ENCODE results near the gene TBCEL. TPM values are rescaled to one million over a fixed set of nuclear protein-coding genes. Genes with fewer than 3 reads are reported as not detected.

Gene TBCEL
- total RNA-seq, 1 experiment from 2014 or later: 23.6 TPM

- no peaks in the 10 kb centered on the region for H3K9me3 ChIP-seq
- H3K9me3 Mint-ChIP-seq (ENCODE audit: unreplicated experiment): no peaks in the 10 kb centered on the region
- H3K36me3 ChIP-seq (ENCODE audit: control insufficient read depth, insufficient read depth, low read length): no peaks in the 10 kb centered on the region
- ChIA-PET CTCF (interaction anchor here (0.6 to 1.0 kb wide), 6 partner anchors 10 to 250 kb away, joined by 3 to 7 read pairs (median 4); no protein-coding TSS in a partner anchor), POLR2A (interaction anchor here (0.6 kb wide), 1 partner anchor 38 kb away, joined by 3 read pairs; no protein-coding TSS in a partner anchor)
- BruUV-seq (replicated peaks): no TSS peak
- H3K27ac Mint-ChIP-seq (ENCODE audit: unreplicated experiment): no peak overlapping the region
- peaks cover 34% of the 10 kb centered on the region for H3K27me3 Mint-ChIP-seq (ENCODE audit: insufficient read depth, unreplicated experiment)
- peak overlapping the region; percentile 38 for H3K4me3 ChIP-seq (ENCODE audit: low read depth, low read length)
- peak overlapping the region; percentile 73 for H3K4me3 Mint-ChIP-seq (ENCODE audit: unreplicated experiment)
- no peaks in the 10 kb centered on the region; the same call in 1 of the 2 replicates for H3K27me3 ChIP-seq (replicated peaks; ENCODE audit: control insufficient read depth, insufficient read depth, low read length)
- no peaks in the 10 kb centered on the region for H3K36me3 Mint-ChIP-seq (ENCODE audit: insufficient read depth, unreplicated experiment)
- DNase-seq: peak; percentile 72 to 79
- H3K4me1 ChIP-seq: no peaks in the 10 kb centered on the region
- intact Hi-C loops (cut with micrococcal nuclease; ENCODE audit: unreplicated experiment): loop anchor here (2.0 kb wide), 1 partner anchor 39 kb away; the partner anchor contains the start of gene TBCEL
- TF ChIP-seq CTCF (IDR thresholded peaks at IDR 0.05; ENCODE audit: insufficient read depth in 1 of 2, low read depth in 1 of 2, low read length in 1 of 2, severe bottlenecking in 1 of 2, unreplicated experiment in 1 of 2): peak; percentile 42 to 61
- H3K4me1 Mint-ChIP-seq (ENCODE audit: low read depth, unreplicated experiment): peaks cover 5% of the 10 kb centered on the region
These were observed 38.0 kb upstream of the TBCEL start for GRCh38 chr11:120985718-120986569.

DNA sequence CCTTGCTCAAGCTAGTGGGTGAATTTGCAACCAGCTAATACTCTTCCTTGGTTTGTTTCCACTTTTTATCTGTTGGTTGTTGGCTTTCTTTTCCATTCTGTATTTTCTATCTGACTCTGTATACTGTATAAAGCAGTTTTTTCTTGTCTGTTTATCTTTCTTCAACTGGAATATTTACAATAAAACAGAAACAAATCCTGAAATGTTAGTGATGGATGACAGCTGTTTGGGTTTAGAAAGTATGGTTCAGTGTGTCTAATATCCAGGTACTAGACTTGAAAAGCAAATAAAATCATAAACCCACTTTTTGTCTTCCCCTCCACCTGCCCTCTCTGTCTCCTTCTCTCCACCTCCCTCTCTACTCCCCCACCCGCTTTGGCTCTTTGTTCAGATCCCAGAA is 35.3 kb upstream of the TBCEL start:
- H3K27ac Mint-ChIP-seq (ENCODE audit: unreplicated experiment): no peak overlapping the region
- peaks cover 5% of the 10 kb centered on the region for H3K4me1 Mint-ChIP-seq (ENCODE audit: low read depth, unreplicated experiment)
- H3K36me3 Mint-ChIP-seq (ENCODE audit: insufficient read depth, unreplicated experiment): no peaks in the 10 kb centered on the region
- POLR2A ChIA-PET: no interaction called here
- Histone ChIP-seq H3K36me3 (ENCODE audit: control insufficient read depth, insufficient read depth, low read length) (no peaks in the 10 kb centered on the region), H3K4me1 (no peaks in the 10 kb centered on the region), H3K4me3 (ENCODE audit: low read depth, low read length) (no peak overlapping the region), H3K9me3 (no peaks in the 10 kb centered on the region), H3K27me3 (replicated peaks; ENCODE audit: control insufficient read depth, insufficient read depth, low read length) (no peaks in the 10 kb centered on the region; the same call in 1 of the 2 replicates)
- CTCF ChIA-PET: no interaction called here
- peaks cover 19% of the 10 kb centered on the region for H3K27me3 Mint-ChIP-seq (ENCODE audit: insufficient read depth, unreplicated experiment)
- intact Hi-C loops (cut with micrococcal nuclease; ENCODE audit: unreplicated experiment): no loop called here
- H3K4me3 Mint-ChIP-seq (ENCODE audit: unreplicated experiment): no peak overlapping the region
- no TSS peak for BruUV-seq (replicated peaks)
- no peak for TF ChIP-seq CTCF (IDR thresholded peaks at IDR 0.05; ENCODE audit: insufficient read depth in 1 of 2, low read depth in 1 of 2, low read length in 1 of 2, severe bottlenecking in 1 of 2, unreplicated experiment in 1 of 2)
- no peak for DNase-seq
- H3K9me3 Mint-ChIP-seq (ENCODE audit: unreplicated experiment): no peaks in the 10 kb centered on the region

DNA sequence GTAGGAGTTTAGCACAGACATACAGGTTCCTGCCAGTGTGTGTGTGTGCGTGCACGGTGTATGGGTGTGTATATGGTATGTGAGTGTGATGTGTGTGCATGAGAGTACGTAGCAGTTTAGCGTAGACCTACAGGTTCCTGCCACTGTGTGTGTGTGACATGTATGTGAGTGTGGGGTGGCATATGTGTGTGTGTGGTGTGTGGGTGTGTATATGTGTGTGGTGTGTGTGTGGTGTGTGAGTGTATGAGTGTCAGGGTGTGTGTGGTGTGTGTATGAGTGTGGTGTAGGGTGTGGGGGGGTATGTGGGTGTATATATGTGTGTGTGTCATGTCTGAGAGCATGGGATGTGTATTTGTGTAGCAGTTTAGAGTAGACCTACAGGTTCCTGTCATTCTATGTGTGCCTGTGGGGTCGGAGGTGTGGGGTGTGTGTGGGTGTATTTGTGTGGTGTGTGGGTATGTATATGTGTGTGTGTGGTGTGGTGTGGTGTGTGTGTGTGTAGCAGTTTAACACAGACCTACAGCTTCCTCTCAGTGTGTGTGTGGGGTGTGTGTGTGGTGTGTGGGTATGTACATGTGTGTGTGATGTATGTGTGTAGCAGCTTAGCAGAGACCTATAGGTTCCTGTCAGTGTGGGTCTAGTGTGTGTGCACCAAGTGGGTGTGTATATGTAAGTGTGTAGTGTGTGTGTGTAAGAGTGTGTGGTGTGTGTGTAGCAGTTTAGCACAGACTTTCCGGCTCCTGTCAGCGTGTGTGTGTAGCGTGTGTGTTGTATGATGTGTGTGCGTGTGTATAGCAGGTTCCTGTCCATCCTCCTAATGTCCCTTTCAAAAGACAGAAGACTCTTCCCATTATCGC is 31.8 kb upstream of the TBCEL start:
- no peak for TF ChIP-seq CTCF (IDR thresholded peaks at IDR 0.05; ENCODE audit: insufficient read depth in 1 of 2, low read depth in 1 of 2, low read length in 1 of 2, severe bottlenecking in 1 of 2, unreplicated experiment in 1 of 2)
- no peak overlapping the region for H3K4me3 ChIP-seq (ENCODE audit: low read depth, low read length)
- H3K9me3 ChIP-seq: no peaks in the 10 kb centered on the region
- Mint-ChIP-seq H3K4me3 (ENCODE audit: unreplicated experiment) (no peak overlapping the region), H3K36me3 (ENCODE audit: insufficient read depth, unreplicated experiment) (no peaks in the 10 kb centered on the region), H3K4me1 (ENCODE audit: low read depth, unreplicated experiment) (no peaks in the 10 kb centered on the region), H3K27me3 (ENCODE audit: insufficient read depth, unreplicated experiment) (peaks cover 16% of the 10 kb centered on the region), H3K27ac (ENCODE audit: unreplicated experiment) (no peak overlapping the region), H3K9me3 (ENCODE audit: unreplicated experiment) (no peaks in the 10 kb centered on the region)
- no peaks in the 10 kb centered on the region; the same call in 1 of the 2 replicates for H3K27me3 ChIP-seq (replicated peaks; ENCODE audit: control insufficient read depth, insufficient read depth, low read length)
- ChIA-PET POLR2A (no interaction called here), CTCF (no interaction called here)
- DNase-seq: no peak
- intact Hi-C loops (cut with micrococcal nuclease; ENCODE audit: unreplicated experiment): no loop called here
- BruUV-seq (replicated peaks): no TSS peak
- no peaks in the 10 kb centered on the region for H3K4me1 ChIP-seq
- H3K36me3 ChIP-seq (ENCODE audit: control insufficient read depth, insufficient read depth, low read length): no peaks in the 10 kb centered on the region

All from Caco-2 (cell line).